ENCODE measurements around the gene SPEF2. TPM values are rescaled to one million over a fixed set of nuclear protein-coding genes. Genes with fewer than 3 reads are reported as not detected.

SPEF2 gene
- total and polyA plus RNA-seq, 9 of the 15 experiments (the other 6 are each of a cell fraction or from before 2014, with no cell fraction given), result 0.11 to 0.62 (median 0.20) TPM; not detected in 2

GRCh38 chr5:35735718-35736117, 118.1 kb downstream of the SPEF2 start:
- H3K36me3 ChIP-seq (ENCODE audit: control insufficient read depth, insufficient read depth, low read length), result no peaks in the 10 kb centered on the region
- H3K9me3 ChIP-seq (replicated peaks; ENCODE audit: control insufficient read depth, insufficient read depth, low read depth, low read length), result no peaks in the 10 kb centered on the region
- intact Hi-C loops (cut with micrococcal nuclease) (no loop called here), in situ Hi-C loops (cut with MboI) (no loop called here)
- no peak for FAIRE-seq
- no peak overlapping the region for H3K4me2 ChIP-seq (ENCODE audit: insufficient read depth, low read length)
- ChIA-PET POLR2A (no interaction called here), CTCF (ENCODE audit: low intra/inter-chr PET ratio) (no interaction called here)
- H3K9me1 ChIP-seq (ENCODE audit: control insufficient read depth, insufficient read depth, low read length), result no peaks in the 10 kb centered on the region
- WGBS (ENCODE audit: insufficient coverage, low coverage, missing lambda C conversion rate), result 3% methylated on average over 3 of the region's 3 CpGs
- no peak for DNase-seq (ENCODE audit: extremely low read depth in 1 of 4, low spot score in 3 of 4)
- no peak overlapping the region for H2AFZ ChIP-seq (ENCODE audit: low read depth, low read length)
- H3K4me3 ChIP-seq, result no peak overlapping the region
- no peaks in the 10 kb centered on the region for H3K79me2 ChIP-seq (ENCODE audit: control insufficient read depth, insufficient read depth, low read length)
- TF ChIP-seq TSC22D4 (tag; IDR thresholded peaks at IDR 0.05) (no peak), PRPF4 (IDR thresholded peaks at IDR 0.05; ENCODE audit: insufficient read depth, low read depth, low read length, poor library complexity, severe bottlenecking) (no peak), SNRNP70 (optimal IDR thresholded peaks at IDR 0.05; ENCODE audit: low read depth, low read length) (no peak), NFRKB (IDR thresholded peaks at IDR 0.05; ENCODE audit: low read depth) (no peak), ZNF780A (CRISPR knock-in tag; IDR thresholded peaks at IDR 0.05) (no peak), HES1 (IDR thresholded peaks at IDR 0.05; ENCODE audit: low read depth) (no peak), FOXP4 (CRISPR knock-in tag; IDR thresholded peaks at IDR 0.05; ENCODE audit: borderline replicate concordance) (no peak), FOXK1 (CRISPR knock-in tag; IDR thresholded peaks at IDR 0.05; ENCODE audit: borderline replicate concordance) (no peak), MXD1 (CRISPR knock-in tag; IDR thresholded peaks at IDR 0.05; ENCODE audit: borderline replicate concordance, poor library complexity, severe bottlenecking) (no peak), EGR1 (conservative IDR thresholded peaks at IDR 0.05) (no peak), ZKSCAN3 (CRISPR knock-in tag; IDR thresholded peaks at IDR 0.05) (no peak), ZNF644 (tag; IDR thresholded peaks at IDR 0.05; ENCODE audit: low read depth) (no peak), ELK1 (CRISPR knock-in tag; IDR thresholded peaks at IDR 0.05) (no peak)
- H3K27ac ChIP-seq (ENCODE audit: extremely low read depth, low read depth, low read length), result no peak overlapping the region
- H3K27me3 ChIP-seq (ENCODE audit: control insufficient read depth in 2 of 2, insufficient read depth in 2 of 2, low read length in 2 of 2), result no peaks in the 10 kb centered on the region
- no peaks in the 10 kb centered on the region for H3K4me1 ChIP-seq (replicated peaks in 1 of 2; ENCODE audit: control insufficient read depth in 2 of 2, insufficient read depth in 2 of 2, low read length in 2 of 2)
- no peak for ATAC-seq
- BruUV-seq (replicated peaks), result no TSS peak
- H4K20me1 ChIP-seq (replicated peaks; ENCODE audit: control insufficient read depth, insufficient read depth, low read length), result no peaks in the 10 kb centered on the region
- no peak overlapping the region for H3K9ac ChIP-seq (ENCODE audit: insufficient read depth in 1 of 2, low read depth in 2 of 2, low read length in 2 of 2)
